NT2/D1 (cell line): ENCODE measurements around the gene TAPBPL.

Experiments used
- DNase-seq: peaks from one replicate; pipeline ENCODE4 v3.0.0-alpha.2; 2011; ENCODE audit warnings: low read depth, low spot score
- H3K27me3 ChIP-seq: 2 replicates; pipeline ENCODE4 v1.6.0; 2011; ENCODE audit warnings: mild to moderate bottlenecking; ENCODE audit not compliant: insufficient read length, insufficient read depth
- H3K36me3 ChIP-seq: 2 replicates; pipeline ENCODE4 v1.6.1; 2011; ENCODE audit warnings: mild to moderate bottlenecking, low read length, mixed read lengths; ENCODE audit not compliant: insufficient read depth, insufficient read length
- H3K4me1 ChIP-seq: 2 replicates; pipeline ENCODE4 v1.5.1; 2011; ENCODE audit not compliant: insufficient read depth, insufficient read length
- H3K4me3 ChIP-seq: 2 replicates; pipeline ENCODE4 v1.5.1; 2011; ENCODE audit warnings: low read depth; ENCODE audit not compliant: insufficient read length
- H3K9ac ChIP-seq: 2 replicates; pipeline ENCODE4 v1.6.0; 2011; ENCODE audit warnings: low read depth; ENCODE audit not compliant: insufficient read length
- H3K9me3 ChIP-seq: 2 replicates; pipeline ENCODE4 v1.5.1; 2011; ENCODE audit warnings: mild to moderate bottlenecking, low read length; ENCODE audit not compliant: insufficient read depth
- SUZ12 ChIP-seq: IDR thresholded peaks from 2 replicates; pipeline ENCODE4 v1.6.1; 2011; ENCODE audit not compliant: insufficient read length, insufficient read depth; ENCODE audit errors: extremely low read depth
- YY1 ChIP-seq: IDR thresholded peaks from 2 replicates; pipeline ENCODE4 v1.6.1; 2011; ENCODE audit not compliant: insufficient read length, insufficient read depth
- ZNF274 ChIP-seq: IDR thresholded peaks from 2 replicates; pipeline ENCODE4 v1.6.1; 2011; ENCODE audit warnings: mild to moderate bottlenecking, low read depth, low read length

Gene TAPBPL

DNA sequence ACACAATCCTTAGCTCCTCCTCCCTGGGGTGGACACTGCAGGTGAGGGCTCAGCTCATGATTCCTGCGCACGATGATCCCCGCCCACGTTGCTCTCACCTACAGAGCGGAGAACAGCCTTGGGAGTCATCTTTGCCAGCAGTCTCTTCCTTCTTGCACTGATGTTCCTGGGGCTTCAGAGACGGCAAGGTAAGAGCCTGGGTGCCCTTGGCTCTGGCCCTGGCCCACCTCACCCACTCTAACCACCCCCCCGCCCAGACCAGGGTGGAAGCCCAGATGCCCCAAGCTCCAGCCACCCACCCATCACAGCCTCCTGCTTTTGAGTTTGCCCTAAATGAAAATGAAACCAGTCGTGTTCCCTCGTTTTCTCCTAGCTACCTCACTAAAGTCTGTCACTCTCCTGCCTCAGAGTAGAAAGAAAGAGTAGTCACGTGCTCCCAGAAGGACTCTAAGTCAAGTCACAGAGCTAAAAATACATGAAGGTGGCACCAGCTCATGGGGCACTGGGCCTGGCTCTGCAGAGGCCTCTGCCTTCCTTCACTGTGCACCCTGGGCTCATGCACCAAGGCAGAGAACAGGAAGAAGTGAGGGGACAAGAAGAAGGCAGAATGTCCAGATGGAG, 9.0 kb downstream of the TAPBPL start:
- Histone ChIP-seq H3K4me1 (peaks cover 5% of the 10 kb centered on the region), H3K36me3 (peaks cover 87% of the 10 kb centered on the region), H3K27me3 (no peaks in the 10 kb centered on the region), H3K9me3 (no peaks in the 10 kb centered on the region), H3K4me3 (no peak overlapping the region), H3K9ac (no peak overlapping the region)
- TF ChIP-seq ZNF274 (no peak), SUZ12 (no peak), YY1 (no peak)
- no peak for DNase-seq

DNA sequence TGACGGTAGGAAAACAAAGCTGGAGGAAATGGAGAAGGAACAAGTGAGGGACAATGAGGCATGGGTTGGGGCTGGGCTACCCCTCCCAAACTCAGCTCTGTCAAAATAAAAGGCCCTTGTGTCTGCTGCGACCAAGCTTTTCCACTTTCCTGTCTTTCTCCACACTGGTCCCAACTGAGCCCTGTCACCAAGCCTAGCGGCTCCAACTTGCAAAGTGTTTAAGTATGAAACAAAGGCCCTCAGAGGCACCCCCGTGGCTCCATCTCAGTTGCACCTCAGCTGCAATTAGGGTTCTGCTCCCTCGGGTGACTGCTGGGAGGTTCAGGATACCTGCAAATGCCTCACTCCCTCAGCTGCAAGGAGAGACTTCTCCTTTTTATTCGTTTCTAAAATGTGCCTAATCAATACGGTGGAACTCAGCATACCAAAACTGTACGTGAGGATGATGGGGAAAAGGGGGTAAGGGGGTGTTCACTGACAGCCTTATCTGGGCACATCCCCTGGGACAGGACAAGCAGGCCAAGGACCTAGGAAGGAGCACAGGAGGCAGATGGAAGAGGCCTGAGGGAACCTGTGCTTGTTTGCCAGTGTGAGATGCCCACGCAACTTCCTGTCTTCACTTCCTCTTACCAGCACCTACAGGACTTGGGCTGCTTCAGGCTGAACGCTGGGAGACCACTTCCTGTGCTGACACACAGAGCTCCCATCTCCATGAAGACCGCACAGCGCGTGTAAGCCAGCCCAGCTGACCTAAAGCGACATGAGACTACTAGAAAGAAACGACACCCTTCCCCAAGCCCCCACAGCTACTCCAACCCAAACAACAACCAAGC, 9.8 kb downstream of the TAPBPL start:
- no peak for DNase-seq
- peaks cover 94% of the 10 kb centered on the region for H3K36me3 ChIP-seq
- no peaks in the 10 kb centered on the region for H3K27me3 ChIP-seq
- H3K9ac ChIP-seq, result no peak overlapping the region
- TF ChIP-seq SUZ12, result no peak
- TF ChIP-seq YY1, result no peak
- no peak for TF ChIP-seq ZNF274
- H3K4me3 ChIP-seq, result no peak overlapping the region
- H3K9me3 ChIP-seq, result no peaks in the 10 kb centered on the region
- peaks cover 5% of the 10 kb centered on the region for H3K4me1 ChIP-seq

DNA sequence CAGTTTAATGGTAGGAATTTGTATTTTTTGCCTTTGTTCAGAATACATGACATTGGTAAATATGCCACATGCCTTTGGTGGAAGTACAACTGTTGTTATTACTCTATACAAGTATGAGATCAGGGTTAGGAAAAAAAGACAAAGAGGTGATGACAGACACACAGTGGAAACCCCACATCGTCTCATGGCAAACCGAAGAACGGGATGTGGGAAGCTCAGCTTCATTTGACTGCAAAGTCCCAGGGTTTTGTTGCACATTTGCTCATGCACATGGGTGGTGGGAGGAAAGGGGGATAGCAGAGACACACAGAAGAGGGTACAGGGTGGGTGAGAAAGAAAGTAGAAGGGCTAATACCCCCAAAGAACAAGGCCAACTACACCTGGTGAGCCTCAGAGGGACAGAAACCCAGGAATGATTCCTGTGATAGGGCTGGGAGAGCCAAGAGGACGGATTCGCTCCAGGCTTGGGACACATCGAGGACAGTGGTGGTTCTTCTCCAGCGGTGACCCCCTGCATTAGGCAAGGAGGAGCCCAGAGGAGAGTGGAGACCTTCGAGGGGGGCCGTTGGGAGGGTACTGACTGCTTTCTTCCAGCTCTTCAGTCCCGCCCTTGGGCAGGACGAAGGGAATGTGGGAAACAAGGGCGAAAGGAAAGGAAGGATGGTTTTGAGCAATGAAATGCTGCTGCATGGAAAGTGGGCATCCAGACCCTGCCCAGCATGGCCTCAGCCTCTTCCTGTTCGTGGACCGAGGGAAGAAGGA, 10.6 kb downstream of the TAPBPL start:
- H3K9ac ChIP-seq, result no peak overlapping the region
- H3K27me3 ChIP-seq, result no peaks in the 10 kb centered on the region
- H3K4me3 ChIP-seq, result no peak overlapping the region
- peaks cover 5% of the 10 kb centered on the region for H3K4me1 ChIP-seq
- no peak for DNase-seq
- H3K9me3 ChIP-seq, result no peaks in the 10 kb centered on the region
- H3K36me3 ChIP-seq, result peaks cover 90% of the 10 kb centered on the region
- TF ChIP-seq SUZ12 (no peak), YY1 (no peak), ZNF274 (no peak)

DNA sequence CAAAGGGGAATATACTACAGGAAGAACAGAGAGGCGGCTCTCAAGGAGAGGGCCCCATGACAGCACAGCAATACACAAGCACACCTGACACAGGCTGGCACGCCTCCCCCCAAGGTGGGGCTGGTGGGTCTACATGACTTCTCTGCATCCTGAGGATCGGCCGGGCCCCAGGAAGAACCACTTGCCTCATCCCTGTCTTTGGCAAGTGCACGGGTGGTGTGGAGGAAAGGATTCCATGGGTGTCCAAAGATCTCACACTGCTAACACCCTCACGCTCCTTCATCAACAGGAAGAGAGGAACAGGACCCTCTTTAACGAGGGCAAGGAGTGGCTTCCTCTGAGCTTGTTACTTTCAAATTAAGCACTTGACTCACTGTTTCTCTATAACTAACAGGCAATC, 11.4 kb downstream of the TAPBPL start:
- peaks cover 91% of the 10 kb centered on the region for H3K36me3 ChIP-seq
- H3K4me1 ChIP-seq, result peaks cover 5% of the 10 kb centered on the region
- H3K9ac ChIP-seq, result no peak overlapping the region
- TF ChIP-seq YY1 (no peak), ZNF274 (no peak), SUZ12 (no peak)
- H3K9me3 ChIP-seq, result peaks cover 8% of the 10 kb centered on the region; the same call in 1 of the 2 replicates
- DNase-seq, result no peak
- no peak overlapping the region for H3K4me3 ChIP-seq
- H3K27me3 ChIP-seq, result no peaks in the 10 kb centered on the region

DNA sequence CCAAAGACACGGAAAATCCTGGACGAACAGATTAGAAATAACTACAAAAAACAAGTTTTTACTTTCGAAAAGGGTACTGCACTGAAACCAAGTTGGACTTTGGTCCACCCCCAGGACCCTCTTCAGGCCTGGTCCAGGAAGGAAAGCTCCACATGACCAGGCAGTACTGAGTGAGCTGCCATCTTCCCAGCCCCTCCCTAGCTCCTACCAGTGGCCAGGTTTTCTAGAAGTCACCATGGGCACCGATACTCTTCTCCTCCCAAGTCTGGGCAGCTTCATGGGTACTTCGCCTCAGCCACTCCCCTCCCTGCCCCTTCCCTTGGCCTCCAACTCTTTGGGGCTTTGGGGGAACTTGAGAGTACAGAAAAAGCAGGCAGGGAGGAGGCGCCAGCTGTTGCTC, 12.0 kb downstream of the TAPBPL start:
- no peak overlapping the region for H3K9ac ChIP-seq
- no peak overlapping the region for H3K4me3 ChIP-seq
- peaks cover 5% of the 10 kb centered on the region for H3K4me1 ChIP-seq
- peaks cover 13% of the 10 kb centered on the region; the same call in 1 of the 2 replicates for H3K9me3 ChIP-seq
- no peak for TF ChIP-seq ZNF274
- TF ChIP-seq YY1, result no peak
- no peak for TF ChIP-seq SUZ12
- DNase-seq, result no peak
- no peaks in the 10 kb centered on the region for H3K27me3 ChIP-seq
- H3K36me3 ChIP-seq, result peaks cover 91% of the 10 kb centered on the region

DNA sequence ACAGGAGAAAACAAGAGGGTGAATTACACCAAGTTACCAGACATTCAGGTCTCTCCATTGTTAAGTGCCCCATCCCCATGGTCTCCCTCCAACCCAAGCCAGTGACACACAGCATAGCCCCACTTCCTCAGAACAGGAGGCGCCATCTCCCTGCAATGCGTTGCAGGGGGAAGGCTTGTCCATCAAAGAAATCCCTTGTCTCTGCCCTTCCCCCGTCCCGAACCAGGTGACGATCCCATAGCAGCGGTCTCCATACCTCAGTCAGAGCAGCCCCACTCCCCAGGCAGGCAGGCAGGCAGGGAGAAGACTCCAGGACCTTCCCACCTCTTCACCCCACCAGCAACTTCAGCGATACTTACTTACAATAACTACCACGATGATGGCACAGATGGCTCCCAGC, 12.7 kb downstream of the TAPBPL start:
- TF ChIP-seq YY1, result no peak
- H3K4me3 ChIP-seq, result no peak overlapping the region
- H3K9me3 ChIP-seq, result peaks cover 13% of the 10 kb centered on the region; the same call in 1 of the 2 replicates
- H3K4me1 ChIP-seq, result peaks cover 7% of the 10 kb centered on the region
- peaks cover 88% of the 10 kb centered on the region for H3K36me3 ChIP-seq
- no peak overlapping the region for H3K9ac ChIP-seq
- no peak for DNase-seq
- H3K27me3 ChIP-seq, result no peaks in the 10 kb centered on the region
